ENCODE data around the gene IGFALS. TPM values are rescaled to one million over a fixed set of nuclear protein-coding genes. Genes with fewer than 3 reads are reported as not detected.

The IGFALS gene
- total RNA-seq, 1 experiment from 2014 or later: not detected

- no peak overlapping the region for H3K4me2 ChIP-seq
- POLR2A ChIA-PET (ENCODE audit: unreplicated experiment): no interaction called here
- no peaks in the 10 kb centered on the region for H3K9me3 ChIP-seq (ENCODE audit: insufficient read depth, low read depth)
- TF ChIP-seq CTCF (conservative IDR thresholded peaks at IDR 0.05): no peak
- H2AFZ ChIP-seq: no peak overlapping the region
- H3K9me2 ChIP-seq (ENCODE audit: insufficient read depth): no peaks in the 10 kb centered on the region
- H4K20me1 ChIP-seq (ENCODE audit: insufficient read depth): no peaks in the 10 kb centered on the region
- no peaks in the 10 kb centered on the region for H3K27me3 ChIP-seq (ENCODE audit: insufficient read depth, low read depth)
- H3K79me2 ChIP-seq (ENCODE audit: low read depth): peaks cover 4% of the 10 kb centered on the region; the same call in 1 of the 2 replicates
- intact Hi-C loops (cut with micrococcal nuclease; ENCODE audit: unreplicated experiment): no loop called here
- H3K4me3 ChIP-seq: no peak overlapping the region
- no peak overlapping the region for H3K27ac ChIP-seq
- no TSS peak for BruUV-seq (replicated peaks)
- peaks cover 12% of the 10 kb centered on the region; the same call in 1 of the 2 replicates for H3F3A ChIP-seq (ENCODE audit: insufficient read depth, low read depth)
- no peak for DNase-seq
- H3K4me1 ChIP-seq (replicated peaks; ENCODE audit: insufficient read depth): peaks cover 9% of the 10 kb centered on the region
- H3K36me3 ChIP-seq (ENCODE audit: low read depth): no peaks in the 10 kb centered on the region
- CTCF ChIA-PET: no interaction called here
These were observed 26.8 kb downstream of the IGFALS start for GRCh38 chr16:1766701-1767100.

DNA sequence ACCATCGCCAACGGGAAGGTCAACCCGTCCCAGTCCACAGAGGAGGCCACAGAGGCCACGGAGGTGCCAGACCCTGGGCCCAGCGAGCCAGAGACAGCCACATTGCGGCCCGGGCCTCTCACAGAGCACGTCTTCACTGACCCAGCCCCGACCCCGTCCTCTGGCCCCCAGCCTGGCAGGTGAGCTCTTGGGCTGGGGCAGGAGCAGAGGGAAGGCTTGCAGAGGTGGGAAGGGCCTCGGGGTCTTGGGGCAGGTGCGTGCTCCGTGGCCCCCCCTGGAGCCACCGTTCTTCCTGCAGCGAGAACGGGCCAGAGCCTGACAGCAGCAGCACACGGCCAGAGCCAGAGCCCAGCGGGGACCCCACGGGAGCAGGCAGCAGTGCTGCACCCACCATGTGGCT lies 27.3 kb downstream of the IGFALS start:
- no peak for DNase-seq
- Histone ChIP-seq H4K20me1 (ENCODE audit: insufficient read depth) (no peaks in the 10 kb centered on the region), H3K4me2 (no peak overlapping the region), H3K27me3 (ENCODE audit: insufficient read depth, low read depth) (no peaks in the 10 kb centered on the region), H3K27ac (no peak overlapping the region), H3K79me2 (ENCODE audit: low read depth) (0 out of 2 replicates have a peak, but pooled peaks cover 4% of the 10 kb centered on the region), H3K4me3 (no peak overlapping the region), H3F3A (ENCODE audit: insufficient read depth, low read depth) (0 out of 2 replicates have a peak, but pooled peaks cover 12% of the 10 kb centered on the region), H3K4me1 (replicated peaks; ENCODE audit: insufficient read depth) (peaks cover 9% of the 10 kb centered on the region), H2AFZ (no peak overlapping the region), H3K9me2 (ENCODE audit: insufficient read depth) (no peaks in the 10 kb centered on the region), H3K36me3 (ENCODE audit: low read depth) (no peaks in the 10 kb centered on the region), H3K9me3 (ENCODE audit: insufficient read depth, low read depth) (no peaks in the 10 kb centered on the region)
- intact Hi-C loops (cut with micrococcal nuclease; ENCODE audit: unreplicated experiment): no loop called here
- no peak for TF ChIP-seq EZH2 (IDR thresholded peaks at IDR 0.05; ENCODE audit: low read depth)
- no peak for TF ChIP-seq CTCF (conservative IDR thresholded peaks at IDR 0.05)
- ChIA-PET POLR2A (ENCODE audit: unreplicated experiment) (no interaction called here), CTCF (no interaction called here)
- BruUV-seq (replicated peaks): no TSS peak

DNA sequence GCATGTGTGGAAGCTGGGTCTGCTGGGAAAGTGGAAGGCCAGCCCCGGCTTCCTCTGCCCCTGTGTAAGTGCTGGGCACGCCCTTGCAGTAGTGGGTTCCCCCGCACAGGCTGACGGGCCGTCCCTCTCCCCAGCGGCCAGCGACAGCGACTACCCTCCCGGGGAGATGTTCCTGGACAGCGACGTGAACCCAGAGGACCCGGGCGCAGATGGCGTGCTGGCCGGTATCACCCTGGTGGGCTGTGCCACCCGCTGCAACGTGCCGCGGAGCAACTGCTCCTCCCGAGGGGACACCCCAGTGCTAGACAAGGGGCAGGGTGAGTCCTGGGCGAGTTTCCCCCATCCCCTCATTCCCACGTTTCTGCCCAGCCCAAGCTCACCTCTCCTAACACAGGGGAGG lies 27.7 kb downstream of the IGFALS start:
- TF ChIP-seq CTCF (conservative IDR thresholded peaks at IDR 0.05): no peak
- no peak for TF ChIP-seq EZH2 (IDR thresholded peaks at IDR 0.05; ENCODE audit: low read depth)
- ChIA-PET CTCF (no interaction called here), POLR2A (ENCODE audit: unreplicated experiment) (no interaction called here)
- H4K20me1 ChIP-seq (ENCODE audit: insufficient read depth): no peaks in the 10 kb centered on the region
- no peak overlapping the region for H3K27ac ChIP-seq
- no peak overlapping the region for H2AFZ ChIP-seq
- 0 out of 2 replicates have a peak, but pooled peaks cover 12% of the 10 kb centered on the region for H3F3A ChIP-seq (ENCODE audit: insufficient read depth, low read depth)
- H3K79me2 ChIP-seq (ENCODE audit: low read depth): 0 out of 2 replicates have a peak, but pooled peaks cover 4% of the 10 kb centered on the region
- DNase-seq: no peak
- no peaks in the 10 kb centered on the region for H3K9me3 ChIP-seq (ENCODE audit: insufficient read depth, low read depth)
- H3K27me3 ChIP-seq (ENCODE audit: insufficient read depth, low read depth): no peaks in the 10 kb centered on the region
- H3K36me3 ChIP-seq (ENCODE audit: low read depth): no peaks in the 10 kb centered on the region
- H3K9me2 ChIP-seq (ENCODE audit: insufficient read depth): no peaks in the 10 kb centered on the region
- intact Hi-C loops (cut with micrococcal nuclease; ENCODE audit: unreplicated experiment): no loop called here
- peaks cover 9% of the 10 kb centered on the region for H3K4me1 ChIP-seq (replicated peaks; ENCODE audit: insufficient read depth)
- BruUV-seq (replicated peaks): no TSS peak
- H3K4me2 ChIP-seq: no peak overlapping the region
- H3K4me3 ChIP-seq: no peak overlapping the region
